Inflammatory macrophage treated with lipopolysaccharide for 1 hour (primary cell): ENCODE measurements around the gene RANBP17.
A peak's percentile ranks its signal among the peaks of the same experiment; 100 is the strongest.

ENCODE experiments used
- DNase-seq, 2 donors: peaks; one replicate each; pipeline ENCODE4 v3.0.0-alpha.2; 2020 to 2022

The RANBP17 gene

DNA sequence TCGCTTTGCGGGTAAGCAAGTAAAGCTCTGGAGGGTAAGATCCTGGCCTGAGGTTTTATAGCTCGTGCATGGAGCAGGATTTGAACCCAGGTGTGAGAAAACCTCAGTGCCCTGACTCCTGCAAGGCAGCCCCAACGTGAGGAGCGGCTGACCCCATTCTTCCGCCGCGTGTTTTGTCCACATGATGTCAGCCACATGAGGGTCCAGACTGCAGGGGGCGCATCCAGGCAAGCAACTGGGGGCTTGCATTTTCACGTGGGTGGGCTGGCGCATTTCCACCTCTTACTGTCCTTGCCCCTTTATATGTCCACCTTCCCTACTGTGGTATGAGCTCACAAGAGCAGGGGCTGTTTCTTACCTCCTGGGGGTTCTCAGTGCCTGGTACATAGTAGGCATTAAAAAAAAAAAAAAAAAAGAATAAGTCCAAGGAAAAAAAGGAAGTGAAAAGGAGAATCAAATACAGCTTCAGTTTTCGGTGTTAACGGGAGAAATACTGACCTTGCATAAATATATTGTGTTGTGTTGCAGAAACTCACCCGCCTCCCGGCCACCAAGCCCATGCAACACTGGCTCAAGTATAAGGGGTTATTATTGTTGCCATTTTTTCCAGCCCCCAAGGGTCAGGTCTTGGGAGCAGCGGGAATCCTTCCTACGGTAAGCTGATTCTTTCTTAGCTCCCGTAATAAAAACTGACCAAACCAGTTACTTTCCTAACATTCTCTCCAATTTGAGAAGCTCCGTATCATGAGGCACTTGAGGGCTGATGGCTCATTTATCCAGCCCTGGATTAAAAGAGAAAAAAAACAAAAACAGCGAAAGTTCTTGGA is 462.2 kb downstream of the RANBP17 start:
- peak in 1 of 2 donors; percentile 22 for DNase-seq

DNA sequence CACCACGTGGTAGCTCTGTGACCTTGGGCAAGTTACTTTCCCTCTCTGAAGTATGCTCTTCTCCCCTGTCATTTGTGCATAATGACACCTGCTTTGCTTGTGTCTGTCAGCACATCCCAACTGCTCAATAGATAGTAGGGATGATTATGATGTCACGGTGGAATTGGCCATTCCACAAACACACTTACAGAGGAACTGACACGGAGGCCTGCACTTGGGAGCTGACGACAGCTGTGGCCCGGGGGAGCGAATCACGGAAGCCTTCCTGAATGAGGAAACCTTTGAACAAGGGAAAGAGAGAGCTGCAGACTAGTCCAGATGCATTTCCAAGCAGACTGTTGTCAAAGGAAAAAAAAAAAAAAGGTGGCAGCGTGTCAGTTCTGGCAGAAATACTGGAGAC is 468.2 kb downstream of the RANBP17 start:
- no peak for DNase-seq

GRCh38 chr5:171335616-171336015 is 473.8 kb downstream of the RANBP17 start:
- DNase-seq = no peak

DNA sequence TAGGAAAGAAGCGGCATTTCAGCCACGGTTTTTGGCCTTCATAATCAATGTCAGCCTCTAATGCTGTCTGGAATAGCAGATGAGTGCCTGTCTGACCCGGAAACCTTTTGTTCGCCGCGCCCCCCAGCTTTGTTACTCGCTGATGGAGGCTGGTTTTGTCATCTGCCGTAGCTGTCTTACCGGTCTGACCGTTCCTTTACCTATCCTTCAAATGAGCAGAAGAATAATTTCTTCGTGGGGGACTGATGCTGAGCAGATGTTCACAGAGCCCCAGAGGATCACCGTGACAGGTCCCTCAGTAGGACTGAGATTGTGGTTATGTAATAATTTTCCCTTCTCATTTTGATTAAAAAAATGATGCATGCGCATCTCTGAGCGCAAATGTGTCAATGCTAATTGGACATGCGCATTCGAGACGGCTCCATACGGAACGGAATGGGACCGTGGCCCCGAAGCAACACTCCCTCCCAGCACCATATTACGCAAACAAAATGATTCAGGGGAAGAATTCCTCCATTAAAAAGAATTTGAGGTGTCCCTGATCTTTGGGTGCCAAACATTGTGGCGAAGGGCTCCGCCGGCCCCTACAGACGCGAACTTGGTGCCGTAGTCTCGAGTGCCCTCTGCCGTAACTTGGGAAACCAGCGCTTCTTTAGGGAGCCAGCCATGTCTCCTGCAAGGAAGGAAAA is 474.8 kb downstream of the RANBP17 start:
- DNase-seq = peak; percentile 7 to 42

GRCh38 chr5:171337210-171337569 is 475.4 kb downstream of the RANBP17 start:
- DNase-seq = no peak

DNA sequence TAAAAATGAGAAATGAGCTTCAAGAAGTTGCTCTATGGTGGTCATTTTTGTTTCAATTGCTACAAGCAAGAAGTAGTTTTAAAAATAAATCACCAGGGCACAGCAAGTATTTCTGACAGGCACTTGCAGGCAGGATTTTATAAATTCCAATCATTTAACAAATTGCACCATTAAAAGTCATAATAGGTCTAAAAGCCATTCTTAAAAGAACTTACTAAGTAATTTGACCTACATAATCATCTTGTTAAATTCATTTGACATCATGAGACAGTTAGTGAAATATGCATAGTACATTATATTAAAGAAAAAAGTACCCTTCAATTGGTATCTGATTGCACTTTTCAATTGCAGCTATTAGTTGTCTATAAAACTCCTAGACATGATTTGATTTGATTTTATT is 478.2 kb downstream of the RANBP17 start:
- DNase-seq = no peak

- DNase-seq = no peak
Measured at GRCh38 chr5:171340491-171340890, 478.7 kb downstream of the RANBP17 start.

GRCh38 chr5:171342362-171343111 is 480.7 kb downstream of the RANBP17 start:
- peak; percentile 27 to 74 for DNase-seq

GRCh38 chr5:171344936-171345608 is 483.3 kb downstream of the RANBP17 start:
- DNase-seq = no peak
